T-helper 2 cell treated with Interferon-gamma antibody and Interleukin-4, amounts not matched to agents 5 μg/mL and 100 μg/mL, for 36 hours (primary cell): ENCODE results near the gene MGST2.

Experiments used
- DNase-seq: peaks from one replicate; pipeline ENCODE4 v3.0.0; 2021; ENCODE audit warnings: low spot score
- H3K27ac Mint-ChIP-seq: one replicate; pipeline ENCODE4 v1.8.0; 2021; ENCODE audit warnings: mild to moderate bottlenecking, mixed read lengths
- H3K27me3 Mint-ChIP-seq: one replicate; pipeline ENCODE4 v1.8.0; 2021; ENCODE audit warnings: low read depth, mixed read lengths
- H3K36me3 Mint-ChIP-seq: one replicate; pipeline ENCODE4 v1.8.0; 2021; ENCODE audit warnings: low read depth, mixed read lengths
- H3K4me1 Mint-ChIP-seq: one replicate; pipeline ENCODE4 v1.8.0; 2021; ENCODE audit warnings: low read depth, mixed read lengths
- H3K4me3 Mint-ChIP-seq: one replicate; pipeline ENCODE4 v1.8.0; 2022; ENCODE audit warnings: mild to moderate bottlenecking, moderate library complexity, mixed read lengths
- H3K9me3 Mint-ChIP-seq: one replicate; pipeline ENCODE4 v1.8.0; 2021; ENCODE audit warnings: mixed read lengths

The MGST2 gene

DNA sequence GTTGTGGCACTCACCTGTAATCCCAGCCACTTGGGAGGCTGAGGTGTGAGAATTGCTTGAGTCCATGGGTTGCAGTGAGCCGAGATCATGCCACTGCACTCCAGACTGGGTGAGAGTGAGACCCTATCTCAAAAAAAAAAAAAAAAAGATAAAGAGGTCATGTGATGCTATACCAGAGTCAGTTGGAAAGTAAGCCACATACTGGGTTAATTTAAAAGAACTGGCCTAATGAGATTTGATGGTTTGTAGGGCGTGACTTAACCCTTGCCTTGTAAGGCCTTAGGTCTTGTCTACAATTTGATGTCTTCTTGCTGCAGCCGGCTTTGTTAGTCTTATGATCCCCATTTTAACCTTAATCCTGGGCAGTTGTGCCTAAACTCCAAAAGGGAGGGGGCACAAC lies 5.2 kb downstream of the MGST2 start:
- no peaks in the 10 kb centered on the region for H3K9me3 Mint-ChIP-seq
- H3K4me1 Mint-ChIP-seq, result peaks cover 31% of the 10 kb centered on the region
- H3K27ac Mint-ChIP-seq, result no peak overlapping the region
- peaks cover 18% of the 10 kb centered on the region for H3K36me3 Mint-ChIP-seq
- no peak for DNase-seq
- H3K4me3 Mint-ChIP-seq, result no peak overlapping the region
- H3K27me3 Mint-ChIP-seq, result no peaks in the 10 kb centered on the region

DNA sequence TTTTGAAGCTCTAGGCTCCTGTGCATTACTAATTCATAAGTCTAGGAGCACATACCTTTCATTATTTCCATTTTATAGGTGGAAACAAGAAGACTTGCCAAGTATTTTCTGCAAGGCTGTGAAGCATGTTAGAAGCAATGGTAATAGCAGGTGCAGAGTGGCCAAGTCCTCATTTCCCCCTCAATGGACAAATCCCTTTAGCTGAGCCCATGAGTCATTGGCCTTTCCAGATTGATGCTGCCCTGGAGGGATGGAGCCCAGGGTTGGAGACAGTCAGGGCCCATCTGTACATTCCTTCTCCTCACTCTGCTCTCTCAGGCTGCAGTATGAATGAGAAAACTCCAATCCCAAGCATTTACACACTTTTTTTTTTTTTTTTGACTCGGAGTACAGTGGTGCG lies 6.6 kb downstream of the MGST2 start:
- H3K27ac Mint-ChIP-seq, result no peak overlapping the region
- H3K36me3 Mint-ChIP-seq, result peaks cover 13% of the 10 kb centered on the region
- DNase-seq, result no peak
- no peak overlapping the region for H3K4me3 Mint-ChIP-seq
- no peaks in the 10 kb centered on the region for H3K27me3 Mint-ChIP-seq
- H3K9me3 Mint-ChIP-seq, result no peaks in the 10 kb centered on the region
- H3K4me1 Mint-ChIP-seq, result peaks cover 29% of the 10 kb centered on the region

DNA sequence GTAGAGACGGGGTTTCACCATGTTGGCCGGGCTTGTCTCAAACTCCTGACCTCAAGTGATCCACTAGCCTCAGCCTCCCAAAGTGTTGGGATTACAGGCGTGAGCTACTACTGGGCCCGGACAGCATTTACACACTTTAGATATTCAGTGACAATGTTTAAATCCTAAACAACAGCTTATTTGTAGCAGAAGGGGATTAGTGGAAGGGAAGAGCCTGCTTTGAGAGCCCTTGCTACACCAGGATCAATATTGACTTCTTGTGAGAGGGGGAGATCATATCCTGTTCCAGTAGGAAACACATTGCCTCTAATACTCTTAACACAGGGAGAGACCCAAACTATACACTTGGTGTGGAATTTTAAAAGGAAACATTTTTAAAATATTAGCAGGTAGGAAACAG lies 7.1 kb downstream of the MGST2 start:
- no peak overlapping the region for H3K4me3 Mint-ChIP-seq
- peaks cover 13% of the 10 kb centered on the region for H3K36me3 Mint-ChIP-seq
- no peaks in the 10 kb centered on the region for H3K9me3 Mint-ChIP-seq
- no peak overlapping the region for H3K27ac Mint-ChIP-seq
- no peak for DNase-seq
- H3K4me1 Mint-ChIP-seq, result peaks cover 25% of the 10 kb centered on the region
- no peaks in the 10 kb centered on the region for H3K27me3 Mint-ChIP-seq

DNA sequence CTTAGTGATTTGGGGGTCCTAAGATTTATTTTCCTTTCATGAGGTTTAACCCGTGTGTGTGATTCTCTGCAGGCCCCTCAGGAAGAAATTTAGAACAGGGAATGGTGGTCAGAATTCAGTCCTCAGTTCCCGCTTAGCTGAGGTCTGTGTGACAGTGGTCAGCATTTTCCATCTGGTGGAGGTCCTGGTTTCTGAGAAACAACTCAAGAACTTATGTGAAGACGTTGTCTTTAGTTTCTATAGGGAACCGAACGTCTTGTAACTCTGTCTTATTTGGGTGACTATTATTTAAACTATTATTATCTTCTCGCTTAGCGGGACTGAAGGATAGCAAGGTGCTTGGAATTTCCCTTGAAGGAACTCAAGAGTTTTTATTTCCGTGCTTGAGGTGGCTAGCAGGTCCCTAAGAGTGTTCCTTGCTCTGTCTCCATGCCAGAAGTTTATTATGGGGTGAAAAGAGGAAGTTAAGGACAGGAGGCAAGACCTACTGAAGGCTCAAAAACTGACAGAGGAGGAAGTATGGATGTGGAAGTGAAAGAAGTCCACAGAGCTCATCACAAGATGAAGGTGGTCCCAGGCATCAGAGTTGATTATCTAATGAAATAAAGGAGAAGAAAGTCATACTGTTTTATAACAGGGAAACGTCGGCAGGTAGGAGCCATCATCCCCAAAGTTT lies 9.4 kb downstream of the MGST2 start:
- Mint-ChIP-seq H3K4me1 (peaks cover 10% of the 10 kb centered on the region), H3K27me3 (no peaks in the 10 kb centered on the region), H3K9me3 (no peaks in the 10 kb centered on the region), H3K27ac (no peak overlapping the region), H3K4me3 (no peak overlapping the region), H3K36me3 (peaks cover 27% of the 10 kb centered on the region)
- DNase-seq, result no peak

DNA sequence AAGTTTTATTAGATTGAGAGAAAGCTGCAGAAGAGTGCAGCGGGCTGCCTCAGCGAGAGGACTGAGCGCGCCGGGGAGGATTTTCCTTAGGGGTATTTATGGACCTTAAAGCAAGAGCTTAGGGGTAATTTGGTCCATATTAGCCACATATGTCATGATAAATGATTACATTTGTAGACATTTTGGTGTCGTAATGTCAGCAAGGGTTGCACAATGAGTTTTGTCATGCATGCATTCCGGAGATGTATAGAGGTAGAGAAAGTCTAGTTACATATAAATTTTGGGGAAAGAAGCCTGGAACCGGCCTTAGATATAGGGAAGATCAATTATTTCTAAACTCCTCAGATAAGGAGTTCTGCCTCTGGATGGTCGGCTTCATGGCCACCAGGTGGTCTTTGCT lies 10.0 kb downstream of the MGST2 start:
- no peak for DNase-seq
- peaks cover 9% of the 10 kb centered on the region for H3K4me1 Mint-ChIP-seq
- H3K27me3 Mint-ChIP-seq, result no peaks in the 10 kb centered on the region
- no peaks in the 10 kb centered on the region for H3K9me3 Mint-ChIP-seq
- no peak overlapping the region for H3K27ac Mint-ChIP-seq
- peaks cover 32% of the 10 kb centered on the region for H3K36me3 Mint-ChIP-seq
- no peak overlapping the region for H3K4me3 Mint-ChIP-seq

DNA sequence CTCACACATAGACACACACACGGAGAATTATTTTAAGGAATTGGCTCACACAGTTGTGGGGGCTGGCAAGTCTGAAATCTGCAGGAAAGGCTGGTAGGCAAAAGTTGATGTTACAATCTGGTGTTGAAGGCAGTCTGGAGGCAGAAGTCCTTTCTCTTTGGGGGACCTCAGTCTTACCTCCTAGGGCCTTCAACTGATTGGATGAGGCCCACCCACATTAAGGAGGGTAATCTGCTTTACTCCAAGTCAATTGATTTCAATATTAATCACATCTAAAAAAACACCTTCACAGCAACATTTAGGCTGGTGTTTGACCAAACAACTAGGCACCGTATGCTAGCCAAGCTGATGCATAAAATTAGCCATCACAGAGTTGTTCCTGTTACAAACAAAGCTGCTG lies 10.7 kb downstream of the MGST2 start:
- H3K27me3 Mint-ChIP-seq, result no peaks in the 10 kb centered on the region
- no peaks in the 10 kb centered on the region for H3K9me3 Mint-ChIP-seq
- no peak overlapping the region for H3K4me3 Mint-ChIP-seq
- H3K4me1 Mint-ChIP-seq, result peaks cover 6% of the 10 kb centered on the region
- H3K36me3 Mint-ChIP-seq, result peaks cover 32% of the 10 kb centered on the region
- no peak for DNase-seq
- no peak overlapping the region for H3K27ac Mint-ChIP-seq

DNA sequence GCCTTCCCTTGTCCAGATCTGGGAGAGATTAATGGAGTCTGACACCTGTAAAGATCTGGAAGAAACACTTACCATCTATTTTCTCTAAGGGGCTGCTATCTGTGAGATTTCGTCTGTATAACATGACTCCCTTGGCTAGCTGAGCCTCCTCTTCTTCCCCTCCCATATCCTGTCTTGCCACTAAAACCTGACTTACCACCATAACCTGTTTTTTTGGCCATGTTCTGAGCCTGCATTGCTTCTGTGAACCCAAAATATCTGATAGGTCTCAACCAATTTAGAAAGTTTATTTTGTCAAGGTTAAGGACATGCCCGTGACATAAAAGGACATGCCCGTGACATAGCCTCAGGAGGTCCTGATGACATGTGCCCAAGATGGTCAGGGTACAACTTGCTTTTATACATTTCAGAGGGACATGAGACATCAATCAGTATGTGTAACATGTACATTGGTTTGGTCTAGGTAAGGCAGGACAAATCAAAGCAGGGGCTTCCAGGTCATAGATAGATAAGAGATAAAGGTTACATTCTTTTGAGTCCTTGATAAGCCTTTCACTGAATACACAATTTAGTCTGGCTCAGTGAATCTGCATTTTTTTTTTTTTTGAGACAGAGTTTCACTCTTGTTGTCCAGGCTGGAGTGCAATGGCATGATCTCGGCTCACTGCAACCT lies 11.4 kb downstream of the MGST2 start:
- Mint-ChIP-seq H3K27me3 (no peaks in the 10 kb centered on the region), H3K36me3 (peaks cover 28% of the 10 kb centered on the region), H3K27ac (no peak overlapping the region), H3K4me1 (peaks cover 7% of the 10 kb centered on the region), H3K4me3 (no peak overlapping the region), H3K9me3 (no peaks in the 10 kb centered on the region)
- DNase-seq, result no peak

DNA sequence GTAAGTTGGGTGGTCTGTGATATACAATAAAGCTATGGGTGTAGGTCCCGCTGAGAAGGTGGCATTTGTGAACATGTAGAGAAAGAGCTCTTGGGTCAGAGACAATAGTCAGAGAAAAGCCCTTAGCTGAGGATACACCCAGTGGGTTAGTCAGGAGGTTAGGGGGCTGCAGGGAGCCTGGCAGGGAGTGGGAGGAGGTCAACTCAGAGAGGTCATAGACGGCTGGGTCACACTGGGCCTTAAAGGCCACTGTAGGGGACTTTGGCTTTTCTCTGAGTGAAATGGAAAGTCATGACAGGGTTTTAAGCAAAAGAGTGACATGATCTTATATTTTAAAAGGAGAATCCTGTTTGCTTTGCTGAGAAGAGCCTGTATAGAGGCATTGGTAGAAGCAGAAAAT lies 16.7 kb downstream of the MGST2 start:
- Mint-ChIP-seq H3K27me3 (no peaks in the 10 kb centered on the region), H3K9me3 (peaks cover 7% of the 10 kb centered on the region), H3K27ac (no peak overlapping the region), H3K4me3 (no peak overlapping the region), H3K4me1 (peaks cover 23% of the 10 kb centered on the region), H3K36me3 (peaks cover 59% of the 10 kb centered on the region)
- DNase-seq, result no peak

DNA sequence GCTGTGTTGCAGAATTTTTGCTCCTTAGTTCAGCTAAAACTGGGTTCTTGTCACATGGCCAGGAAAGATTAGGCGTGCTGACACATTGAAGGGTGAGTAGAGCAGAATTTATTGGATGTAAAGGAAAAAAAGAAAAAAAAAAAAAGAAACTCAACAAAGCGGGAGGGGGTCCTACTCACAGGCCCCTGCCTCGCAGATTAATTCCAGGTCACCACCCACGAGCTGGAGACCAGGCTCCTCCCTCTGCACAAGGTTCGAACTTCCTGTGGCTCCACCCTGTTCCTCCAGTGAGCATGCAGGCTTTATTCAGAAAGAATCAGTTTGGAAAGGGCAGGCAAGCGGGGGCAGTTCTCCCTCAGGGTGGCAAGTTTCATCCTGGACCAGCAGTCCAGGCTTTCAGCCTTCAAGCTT lies 17.1 kb downstream of the MGST2 start:
- peaks cover 23% of the 10 kb centered on the region for H3K4me1 Mint-ChIP-seq
- H3K36me3 Mint-ChIP-seq, result peaks cover 63% of the 10 kb centered on the region
- DNase-seq, result no peak
- H3K9me3 Mint-ChIP-seq, result peaks cover 7% of the 10 kb centered on the region
- no peak overlapping the region for H3K27ac Mint-ChIP-seq
- H3K4me3 Mint-ChIP-seq, result no peak overlapping the region
- H3K27me3 Mint-ChIP-seq, result no peaks in the 10 kb centered on the region

DNA sequence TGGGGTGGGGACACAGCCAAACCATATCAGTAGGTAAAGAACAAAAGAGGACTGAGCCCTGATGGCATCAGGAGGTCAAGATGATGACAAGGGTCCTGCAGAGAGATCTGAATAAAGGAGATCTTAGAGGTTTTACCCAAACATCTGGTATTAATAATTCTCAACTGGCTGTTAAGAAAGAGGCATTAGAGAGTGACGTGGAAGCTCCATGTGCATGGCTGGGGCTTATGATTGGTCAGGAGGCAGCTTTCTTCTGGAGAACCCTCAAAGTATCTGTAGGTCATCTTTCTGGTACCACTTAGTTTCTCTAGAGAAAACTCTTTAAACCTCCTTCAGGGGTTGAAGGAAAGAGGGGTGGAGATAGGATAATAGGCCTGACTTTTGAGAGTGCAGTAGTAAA lies 18.7 kb downstream of the MGST2 start:
- H3K4me1 Mint-ChIP-seq, result peaks cover 24% of the 10 kb centered on the region
- peaks cover 7% of the 10 kb centered on the region for H3K9me3 Mint-ChIP-seq
- no peak overlapping the region for H3K27ac Mint-ChIP-seq
- no peak for DNase-seq
- no peaks in the 10 kb centered on the region for H3K27me3 Mint-ChIP-seq
- no peak overlapping the region for H3K4me3 Mint-ChIP-seq
- peaks cover 48% of the 10 kb centered on the region for H3K36me3 Mint-ChIP-seq

DNA sequence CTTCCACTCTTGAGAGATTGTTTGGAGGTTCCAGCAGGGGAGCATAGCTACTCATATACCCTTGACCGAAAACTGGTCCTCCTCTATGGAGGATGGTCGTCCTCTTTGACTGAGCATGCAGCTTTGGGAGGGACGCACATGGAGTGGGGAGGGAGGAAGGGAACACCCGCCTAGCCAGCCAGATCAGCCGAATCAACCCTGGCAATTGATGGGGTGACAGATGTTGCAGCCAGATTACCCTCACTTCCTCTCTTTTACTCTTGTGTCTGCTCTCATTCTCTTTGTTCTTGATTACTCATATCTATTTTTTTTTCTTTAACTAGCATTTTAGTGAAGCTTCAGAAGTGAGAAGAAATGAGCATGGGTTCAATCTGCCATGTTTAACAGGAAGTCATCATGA lies 19.6 kb downstream of the MGST2 start:
- peaks cover 25% of the 10 kb centered on the region for H3K4me1 Mint-ChIP-seq
- H3K36me3 Mint-ChIP-seq, result peaks cover 43% of the 10 kb centered on the region
- no peak for DNase-seq
- H3K27ac Mint-ChIP-seq, result peak overlapping the region; percentile 73
- no peaks in the 10 kb centered on the region for H3K27me3 Mint-ChIP-seq
- no peak overlapping the region for H3K4me3 Mint-ChIP-seq
- H3K9me3 Mint-ChIP-seq, result peaks cover 7% of the 10 kb centered on the region

DNA sequence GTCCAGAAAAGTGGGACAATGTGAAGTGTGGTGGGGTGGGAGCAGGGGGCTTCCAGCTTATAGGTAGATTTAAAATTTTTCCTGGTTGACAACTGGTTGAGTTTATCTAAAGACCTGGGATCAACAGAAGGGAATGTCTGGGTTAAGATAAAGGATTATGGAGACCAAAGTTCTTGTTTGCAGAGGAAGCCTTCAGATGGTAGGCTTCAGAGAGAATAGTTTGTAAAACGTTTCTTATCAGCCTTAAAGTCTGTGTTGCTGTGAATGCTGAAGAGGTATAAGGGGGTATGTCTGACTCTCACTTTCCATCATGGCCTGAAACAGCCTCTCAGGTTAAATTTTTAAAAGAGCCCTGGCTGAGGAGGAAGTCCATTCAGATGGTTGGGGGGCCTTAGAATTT lies 20.5 kb downstream of the MGST2 start:
- Mint-ChIP-seq H3K27ac (no peak overlapping the region), H3K4me3 (no peak overlapping the region), H3K36me3 (peaks cover 43% of the 10 kb centered on the region), H3K9me3 (peaks cover 7% of the 10 kb centered on the region), H3K27me3 (no peaks in the 10 kb centered on the region), H3K4me1 (peaks cover 25% of the 10 kb centered on the region)
- DNase-seq, result no peak

DNA sequence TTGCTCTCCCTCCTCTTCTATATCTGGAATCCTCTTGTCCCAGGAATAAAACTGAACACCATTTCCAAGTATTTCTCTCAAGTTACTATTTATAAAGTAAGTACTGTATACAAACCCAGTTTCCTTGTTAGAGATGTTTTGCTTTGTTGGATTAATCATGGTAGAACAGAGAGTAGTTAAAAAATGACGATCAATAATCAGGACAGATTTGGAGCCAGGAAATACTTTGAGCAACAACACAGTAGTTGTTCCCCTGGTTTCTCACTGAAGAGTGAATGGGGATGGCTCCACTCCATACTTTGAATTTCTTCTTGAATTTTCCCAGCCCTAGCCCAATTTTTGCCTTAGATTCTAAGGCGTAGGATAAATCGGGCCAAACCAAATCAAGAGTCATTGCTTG lies 21.4 kb downstream of the MGST2 start:
- H3K27me3 Mint-ChIP-seq, result no peaks in the 10 kb centered on the region
- DNase-seq, result no peak
- peaks cover 7% of the 10 kb centered on the region for H3K9me3 Mint-ChIP-seq
- peaks cover 43% of the 10 kb centered on the region for H3K36me3 Mint-ChIP-seq
- no peak overlapping the region for H3K27ac Mint-ChIP-seq
- H3K4me3 Mint-ChIP-seq, result no peak overlapping the region
- H3K4me1 Mint-ChIP-seq, result peaks cover 25% of the 10 kb centered on the region

DNA sequence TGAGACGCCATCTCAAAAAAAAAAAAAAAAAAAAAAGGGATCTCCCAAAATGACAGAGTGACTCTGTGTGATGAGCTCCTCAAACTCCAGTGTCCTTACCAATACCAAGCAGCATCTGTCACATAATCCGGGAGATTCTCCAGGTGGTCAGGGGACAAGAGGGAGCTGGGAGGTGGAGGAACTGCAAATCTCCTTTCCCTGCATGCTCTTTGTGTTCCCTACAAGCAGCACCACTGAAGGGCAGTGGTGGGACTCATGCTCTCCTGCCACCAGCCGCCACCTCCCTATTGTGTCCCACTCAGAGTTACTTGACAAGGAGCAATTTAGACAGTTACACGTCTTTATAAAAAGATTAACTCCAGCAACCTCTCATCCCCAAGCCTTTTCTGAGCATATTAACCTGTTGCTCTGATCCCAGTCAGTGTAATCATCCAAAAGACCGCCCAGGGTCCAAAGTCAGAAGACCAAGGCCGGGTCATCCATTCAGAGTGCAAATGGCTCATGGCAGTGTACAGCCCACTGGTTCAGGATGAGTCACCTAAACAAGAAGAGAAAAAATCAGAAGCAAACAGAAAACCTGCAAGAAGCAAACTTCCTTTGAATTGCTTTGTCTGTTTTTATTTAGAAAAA lies 23.6 kb downstream of the MGST2 start:
- Mint-ChIP-seq H3K9me3 (peaks cover 7% of the 10 kb centered on the region), H3K27ac (no peak overlapping the region), H3K4me3 (no peak overlapping the region), H3K36me3 (peaks cover 27% of the 10 kb centered on the region), H3K4me1 (peaks cover 10% of the 10 kb centered on the region), H3K27me3 (no peaks in the 10 kb centered on the region)
- DNase-seq, result no peak
